Suprapubic skin (tissue), 4 donors: Measurements from ENCODE around the gene SCN1B. TPM values are rescaled to one million over a fixed set of nuclear protein-coding genes. Genes with fewer than 3 reads are reported as not detected.

Experiments
- DNase-seq, 2 donors: peaks; one replicate each; pipeline ENCODE4 v3.0.0-alpha.2; 2019; ENCODE audit warnings: low spot score in 2 of 2
- H3K27ac ChIP-seq: fragments of 200-600 bp; sonication (generic); one replicate; pipeline ENCODE4 v1.5.1; 2019
- H3K27me3 ChIP-seq: fragments of 200-600 bp; sonication (generic); one replicate; pipeline ENCODE4 v1.5.1; 2019
- H3K36me3 ChIP-seq: fragments of 200-600 bp; sonication (generic); one replicate; pipeline ENCODE4 v1.5.1; 2019
- H3K4me1 ChIP-seq: fragments of 200-600 bp; sonication (generic); one replicate; pipeline ENCODE4 v1.5.1; 2019
- H3K4me3 ChIP-seq: fragments of 200-600 bp; sonication (generic); one replicate; pipeline ENCODE4 v1.5.1; 2019; ENCODE audit warnings: mild to moderate bottlenecking
- H3K9me3 ChIP-seq: fragments of 200-600 bp; sonication (generic); one replicate; pipeline ENCODE4 v1.5.1; 2019
- CTCF ChIP-seq, 2 donors: fragments of 200-600 bp in 1 of 2; fragments of 450-650 bp in 1 of 2; sonication (generic) in 1 of 2; IDR thresholded peaks; one replicate each; pipeline ENCODE4 v1.5.1; 2016 to 2019; ENCODE audit warnings: antibody characterized with exemption in 2 of 2, mild to moderate bottlenecking in 1 of 2, moderate library complexity in 1 of 2
- EP300 ChIP-seq: sonication (generic); formaldehyde crosslinking; IDR thresholded peaks from one replicate; pipeline ENCODE4 v1.6.1; 2017; ENCODE audit warnings: antibody characterized with exemption
- POLR2A ChIP-seq, 2 donors: fragments of 450-650 bp; IDR thresholded peaks; one replicate each; pipeline ENCODE4 v1.6.1; 2017; ENCODE audit warnings: antibody characterized with exemption in 2 of 2, mild to moderate bottlenecking in 2 of 2, moderate library complexity in 2 of 2
- POLR2AphosphoS5 ChIP-seq, 3 donors: sonication (generic); formaldehyde crosslinking; IDR thresholded peaks; one replicate each; pipeline ENCODE4 v1.6.1; 2017; ENCODE audit warnings: antibody characterized with exemption in 3 of 3
- WGBS: methylation state at CpG from one replicate; pipeline ENCODE4 v1.1.5; 2018; 5-methylcytosine and 5-hydroxymethylcytosine counted together
- total RNA-seq, 4 donors: library from RNA; depleted of rRNA; stranded (reverse); fragments of >200 nt; gene quantifications; one replicate each; pipeline ENCODE4 v1.1.0, GENCODE V29; 2016

The SCN1B gene
- total RNA-seq, 4 donors from 2014 or later: 1.4 to 4.3 (median 2.9) TPM

- 74% methylated on average over 6 of the region's 6 CpGs for WGBS
- no peaks in the 10 kb centered on the region for H3K4me1 ChIP-seq
- peaks cover 4% of the 10 kb centered on the region for H3K27me3 ChIP-seq
- no peak for DNase-seq
- no peaks in the 10 kb centered on the region for H3K36me3 ChIP-seq
- H3K9me3 ChIP-seq: no peaks in the 10 kb centered on the region
- H3K4me3 ChIP-seq: no peak overlapping the region
- no peak overlapping the region for H3K27ac ChIP-seq
- TF ChIP-seq POLR2AphosphoS5 (IDR thresholded peaks at IDR 0.05) (no peak), POLR2A (IDR thresholded peaks at IDR 0.05) (no peak), CTCF (IDR thresholded peaks at IDR 0.05) (no peak), EP300 (no peak)
These were observed 26.3 kb downstream of the SCN1B start for GRCh38 chr19:35056513-35057063.

DNA sequence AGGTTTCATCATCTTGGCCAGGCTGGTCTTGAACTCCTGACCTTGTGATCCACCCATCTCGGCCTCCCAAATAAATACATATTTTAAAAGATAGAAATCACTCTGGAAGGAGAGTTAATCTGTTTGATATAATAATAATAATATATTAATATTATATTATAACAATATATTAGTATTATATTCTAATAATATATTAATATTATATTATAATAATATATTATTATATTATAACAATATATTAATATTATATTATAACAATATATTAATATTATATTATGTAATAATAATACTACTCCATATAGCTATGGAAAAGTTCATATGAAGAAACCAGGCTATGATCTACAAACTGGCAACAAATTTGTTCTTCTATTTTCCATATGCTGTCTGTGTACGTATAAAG is 28.1 kb downstream of the SCN1B start:
- H3K36me3 ChIP-seq: no peaks in the 10 kb centered on the region
- peaks cover 4% of the 10 kb centered on the region for H3K27me3 ChIP-seq
- TF ChIP-seq CTCF (IDR thresholded peaks at IDR 0.05) (no peak), POLR2AphosphoS5 (IDR thresholded peaks at IDR 0.05) (no peak), POLR2A (IDR thresholded peaks at IDR 0.05) (no peak), EP300 (no peak)
- no peaks in the 10 kb centered on the region for H3K9me3 ChIP-seq
- H3K27ac ChIP-seq: no peak overlapping the region
- WGBS: 78% methylated on average over 2 of the region's 2 CpGs
- no peak overlapping the region for H3K4me3 ChIP-seq
- no peak for DNase-seq
- no peaks in the 10 kb centered on the region for H3K4me1 ChIP-seq

DNA sequence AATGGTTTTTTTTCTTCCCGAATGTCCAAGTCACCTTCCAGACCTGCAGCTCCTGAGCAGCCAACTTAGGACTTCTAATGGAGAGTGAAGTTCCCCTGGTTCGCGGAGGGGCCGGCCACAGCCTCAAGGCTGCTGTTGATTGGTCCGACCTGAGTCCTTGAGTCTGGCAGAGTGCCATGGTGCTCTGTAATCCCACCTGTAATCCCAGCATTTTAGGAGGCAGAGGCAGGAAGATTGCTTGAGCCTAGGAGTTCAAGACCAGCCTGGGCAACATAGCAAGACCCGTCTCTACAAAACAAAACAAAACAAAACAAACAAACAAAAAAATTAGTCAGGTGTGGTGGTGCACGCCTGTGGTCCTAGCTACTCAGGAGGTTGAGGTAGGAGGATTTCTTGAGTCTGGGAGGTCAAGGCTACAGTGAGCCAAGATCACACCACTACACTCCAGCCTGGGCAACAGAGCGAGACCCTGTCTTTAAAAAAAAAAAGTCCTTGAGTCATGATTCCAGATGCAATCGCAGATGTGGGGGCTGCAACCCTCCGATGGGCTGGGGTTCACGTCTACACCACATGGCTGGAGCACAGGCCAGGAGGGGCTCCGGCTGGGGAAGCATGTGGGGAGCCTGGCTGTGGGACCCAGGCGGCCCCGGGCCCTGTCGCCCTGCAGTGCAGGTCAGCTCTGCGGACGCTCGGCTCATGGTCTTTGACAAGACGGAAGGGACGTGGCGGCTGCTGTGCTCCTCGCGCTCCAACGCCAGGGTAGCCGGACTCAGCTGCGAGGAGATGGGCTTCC is 28.9 kb downstream of the SCN1B start:
- TF ChIP-seq EP300 (no peak), CTCF (IDR thresholded peaks at IDR 0.05) (no peak), POLR2A (IDR thresholded peaks at IDR 0.05) (no peak), POLR2AphosphoS5 (IDR thresholded peaks at IDR 0.05) (no peak)

DNA sequence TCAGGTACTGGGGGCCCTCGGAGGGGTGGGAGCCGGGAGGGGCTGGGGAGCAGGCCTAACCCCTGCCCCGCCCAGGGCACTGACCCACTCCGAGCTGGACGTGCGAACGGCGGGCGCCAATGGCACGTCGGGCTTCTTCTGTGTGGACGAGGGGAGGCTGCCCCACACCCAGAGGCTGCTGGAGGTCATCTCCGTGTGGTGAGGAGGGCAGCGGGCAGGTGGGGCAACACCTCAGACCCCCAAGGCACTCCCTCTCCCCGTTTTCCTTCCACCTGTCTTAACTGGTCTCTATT is 29.5 kb downstream of the SCN1B start:
- H3K36me3 ChIP-seq: no peaks in the 10 kb centered on the region
- no peak for DNase-seq
- 67% methylated on average over 2 of the region's 15 CpGs for WGBS
- H3K4me1 ChIP-seq: no peaks in the 10 kb centered on the region
- peaks cover 4% of the 10 kb centered on the region for H3K27me3 ChIP-seq
- H3K27ac ChIP-seq: no peak overlapping the region
- H3K4me3 ChIP-seq: no peak overlapping the region
- TF ChIP-seq POLR2AphosphoS5 (IDR thresholded peaks at IDR 0.05): no peak
- TF ChIP-seq POLR2A (IDR thresholded peaks at IDR 0.05): no peak
- no peak for TF ChIP-seq EP300
- TF ChIP-seq CTCF (IDR thresholded peaks at IDR 0.05): no peak
- H3K9me3 ChIP-seq: no peaks in the 10 kb centered on the region

More for the DNA sequence above, 28.9 kb downstream of the SCN1B start:
- 87% methylated on average over 16 of the region's 26 CpGs for WGBS
- H3K27me3 ChIP-seq: peaks cover 4% of the 10 kb centered on the region
- H3K27ac ChIP-seq: no peak overlapping the region
- H3K9me3 ChIP-seq: no peaks in the 10 kb centered on the region
- no peaks in the 10 kb centered on the region for H3K4me1 ChIP-seq
- no peaks in the 10 kb centered on the region for H3K36me3 ChIP-seq
- H3K4me3 ChIP-seq: no peak overlapping the region
- DNase-seq: no peak

GRCh38 chr19:35060160-35060855 is 30.0 kb downstream of the SCN1B start:
- no peak overlapping the region for H3K27ac ChIP-seq
- H3K9me3 ChIP-seq: no peaks in the 10 kb centered on the region
- H3K4me1 ChIP-seq: no peaks in the 10 kb centered on the region
- no peak overlapping the region for H3K4me3 ChIP-seq
- H3K27me3 ChIP-seq: peaks cover 4% of the 10 kb centered on the region
- TF ChIP-seq EP300 (no peak), POLR2A (IDR thresholded peaks at IDR 0.05) (no peak), CTCF (IDR thresholded peaks at IDR 0.05) (no peak), POLR2AphosphoS5 (IDR thresholded peaks at IDR 0.05) (no peak)
- H3K36me3 ChIP-seq: no peaks in the 10 kb centered on the region
- WGBS: 95% methylated on average over 17 of the region's 29 CpGs
- DNase-seq: no peak
